CD4-positive, alpha-beta T cell treated with Interleukin-4 for 4 hours (primary cell): Measurements from ENCODE around the gene GABPB1.

ENCODE experiments used
- DNase-seq: peaks from one replicate; pipeline ENCODE4 v3.0.0-alpha.2; 2020

The GABPB1 gene

DNA sequence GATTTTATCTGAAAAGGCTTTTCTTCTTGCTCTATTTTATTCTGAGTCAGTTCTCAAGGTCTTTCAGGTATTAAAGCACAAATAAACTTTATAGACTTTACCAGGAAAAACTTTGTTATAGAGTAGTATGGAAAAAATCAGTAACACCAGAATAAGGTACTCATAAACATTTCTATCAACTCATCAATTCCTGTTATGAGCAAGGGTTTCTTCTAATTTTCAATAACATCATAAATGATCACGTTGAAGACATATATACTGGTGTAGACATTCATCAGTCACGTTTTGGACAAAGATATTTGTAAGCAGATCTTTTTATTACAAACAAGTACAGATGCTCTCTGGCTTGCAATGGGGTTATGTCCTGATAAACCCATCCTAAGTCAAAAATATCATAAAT is 79.9 kb downstream of the GABPB1 start:
- DNase-seq: no peak

DNA sequence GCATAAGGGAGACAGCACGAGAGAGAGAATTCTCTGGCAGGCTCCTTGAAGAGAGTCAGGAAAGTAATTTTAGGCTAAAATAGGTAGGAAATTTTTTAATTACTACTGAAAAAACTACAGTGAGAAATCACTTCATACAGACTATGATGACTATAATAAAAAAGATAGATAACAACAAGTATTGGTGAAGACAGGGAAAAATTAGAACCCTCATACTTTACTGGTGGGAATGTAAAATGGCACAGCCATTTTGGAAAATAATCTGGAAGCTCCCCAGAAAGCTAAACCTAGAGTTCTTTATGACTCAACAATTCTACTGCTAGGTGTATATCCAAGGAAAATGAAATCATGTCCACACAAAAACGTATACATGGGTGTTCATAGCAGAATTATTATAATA is 87.4 kb downstream of the GABPB1 start:
- DNase-seq: no peak

DNA sequence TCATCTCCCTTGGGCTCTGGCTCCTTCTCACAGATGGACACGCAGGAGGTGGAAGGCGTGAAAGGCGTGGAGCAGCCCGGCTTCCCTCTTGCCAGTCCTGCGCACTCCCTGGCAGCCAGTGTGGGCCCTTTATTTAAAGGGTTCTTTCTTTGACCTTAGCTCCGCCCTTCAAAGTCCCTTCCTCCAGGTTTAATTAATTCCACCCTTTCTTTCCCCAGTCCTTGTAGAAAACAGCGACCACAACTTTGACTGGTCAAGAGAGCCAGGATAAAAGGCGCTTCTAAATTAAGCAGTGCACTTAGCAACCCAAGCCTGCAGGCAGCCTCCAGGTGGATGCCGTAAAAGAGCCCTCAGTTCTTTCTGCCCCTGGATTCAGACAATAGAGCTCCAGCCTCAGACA is 89.4 kb downstream of the GABPB1 start, which contains the start of gene HDC:
TSS of gene HDC (minus strand) at position 107 of the 400 bp plus-strand sequence. CDS start at position 4, 103 bp downstream.
- DNase-seq: no peak

GRCh38 chr15:50262533-50262932 is 92.5 kb downstream of the GABPB1 start:
- DNase-seq: peak; percentile 25

DNA sequence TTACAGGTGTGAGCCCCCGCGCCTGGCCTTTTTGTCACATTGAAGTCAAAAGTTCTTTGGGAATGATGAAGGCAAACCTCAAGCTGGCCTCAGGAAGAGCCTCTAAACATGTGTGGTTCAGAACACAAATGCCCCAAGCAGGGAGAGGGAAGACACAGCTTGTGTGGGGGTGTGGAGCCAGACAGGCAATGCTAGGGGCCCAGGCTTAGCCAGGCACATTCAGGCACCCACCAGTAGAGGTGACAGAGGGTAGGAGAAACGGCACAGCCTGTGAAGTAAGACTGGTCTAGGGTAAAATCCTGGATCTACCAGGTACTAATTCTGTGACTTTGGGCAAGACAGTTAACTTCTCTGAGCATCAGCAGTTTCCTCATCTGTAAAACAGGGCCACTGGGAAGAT is 93.0 kb downstream of the GABPB1 start:
- no peak for DNase-seq

- no peak for DNase-seq
Measured at GRCh38 chr15:50260969-50261496, 94.0 kb downstream of the GABPB1 start.

DNA sequence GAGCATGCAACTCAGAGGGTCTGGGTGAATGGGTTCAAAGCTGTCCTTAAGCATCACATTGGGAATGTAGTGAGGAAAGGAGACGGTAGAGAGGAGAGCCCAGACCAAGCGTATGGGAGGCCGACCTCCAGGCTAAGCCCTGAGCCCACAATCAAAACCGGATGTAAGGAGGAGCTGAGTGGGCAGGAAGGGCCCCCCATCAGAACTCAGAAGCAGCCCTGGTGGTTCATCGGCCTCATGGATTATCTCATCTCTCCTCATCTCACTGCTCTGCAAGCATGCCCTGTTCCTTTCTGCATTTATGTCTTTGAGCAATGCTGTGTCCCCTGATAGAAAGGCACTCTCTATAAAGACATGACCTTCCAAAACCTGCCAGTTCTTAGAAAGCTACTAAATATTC is 95.7 kb downstream of the GABPB1 start:
- DNase-seq: no peak

- DNase-seq: no peak
Measured at GRCh38 chr15:50257924-50258323, 97.1 kb downstream of the GABPB1 start.

GRCh38 chr15:50257332-50257731 is 97.7 kb downstream of the GABPB1 start:
- no peak for DNase-seq

- no peak for DNase-seq
Measured at GRCh38 chr15:50256188-50257041, 98.6 kb downstream of the GABPB1 start.

GRCh38 chr15:50252556-50252955 is 102.4 kb downstream of the GABPB1 start:
- DNase-seq: no peak

DNA sequence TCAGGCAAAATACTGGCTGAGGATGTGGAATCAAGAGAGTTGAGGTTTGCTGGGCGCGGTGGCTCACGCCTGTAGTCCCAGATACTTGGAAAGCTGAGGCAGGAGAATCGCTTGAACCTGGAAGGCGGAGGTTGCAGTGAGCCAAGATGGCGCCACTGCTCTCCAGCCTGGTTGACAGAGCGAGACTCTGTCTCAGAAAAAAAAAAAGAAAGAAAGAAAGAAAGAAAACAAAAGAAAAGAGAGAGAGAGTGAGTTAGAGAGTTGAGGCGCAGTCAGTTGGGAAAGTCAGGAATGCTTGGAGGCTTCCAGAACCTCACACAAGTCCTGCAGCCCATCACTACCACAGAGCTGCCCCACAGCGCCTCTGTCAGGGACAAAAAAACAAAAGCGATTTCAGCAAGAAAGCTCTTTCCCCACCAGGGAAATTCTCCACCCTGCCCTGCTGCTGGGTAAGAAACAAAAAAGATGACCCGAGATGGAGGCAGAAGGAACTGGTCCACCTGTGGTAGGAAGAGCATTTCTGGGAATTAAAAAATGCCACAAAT is 103.3 kb downstream of the GABPB1 start:
- no peak for DNase-seq

DNA sequence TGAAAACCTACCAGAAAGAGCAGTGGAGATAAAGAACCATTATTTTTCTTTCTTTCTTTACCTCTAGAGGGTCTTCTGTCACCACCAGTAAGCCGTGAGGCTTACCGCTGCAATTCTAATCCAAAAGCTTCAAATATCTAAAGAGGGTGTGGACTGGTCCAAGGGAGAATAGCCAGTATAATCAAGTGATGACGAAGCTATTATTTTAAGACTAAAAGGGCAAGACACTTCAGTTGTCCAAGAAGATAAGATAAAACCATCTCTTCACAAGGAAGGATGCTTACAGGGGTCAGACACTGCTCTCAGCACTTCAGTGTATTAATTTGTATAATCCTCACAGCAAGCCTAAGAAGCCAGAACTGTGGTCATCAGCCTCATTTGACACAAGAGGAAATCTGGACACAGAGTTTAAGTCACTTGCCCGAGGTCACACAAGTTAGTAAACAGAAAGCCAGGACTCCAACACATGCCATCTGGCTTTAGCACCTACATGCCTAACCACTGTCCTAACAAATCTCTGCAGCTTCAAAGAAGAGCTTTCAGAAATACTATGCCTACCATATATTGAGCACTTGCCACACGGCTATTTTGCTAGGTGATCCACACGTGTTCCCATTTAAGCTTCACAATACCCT is 104.1 kb downstream of the GABPB1 start:
- no peak for DNase-seq

GRCh38 chr15:50249704-50250103 is 105.3 kb downstream of the GABPB1 start:
- no peak for DNase-seq

- DNase-seq: no peak
Measured at GRCh38 chr15:50248994-50249582, 105.9 kb downstream of the GABPB1 start.

DNA sequence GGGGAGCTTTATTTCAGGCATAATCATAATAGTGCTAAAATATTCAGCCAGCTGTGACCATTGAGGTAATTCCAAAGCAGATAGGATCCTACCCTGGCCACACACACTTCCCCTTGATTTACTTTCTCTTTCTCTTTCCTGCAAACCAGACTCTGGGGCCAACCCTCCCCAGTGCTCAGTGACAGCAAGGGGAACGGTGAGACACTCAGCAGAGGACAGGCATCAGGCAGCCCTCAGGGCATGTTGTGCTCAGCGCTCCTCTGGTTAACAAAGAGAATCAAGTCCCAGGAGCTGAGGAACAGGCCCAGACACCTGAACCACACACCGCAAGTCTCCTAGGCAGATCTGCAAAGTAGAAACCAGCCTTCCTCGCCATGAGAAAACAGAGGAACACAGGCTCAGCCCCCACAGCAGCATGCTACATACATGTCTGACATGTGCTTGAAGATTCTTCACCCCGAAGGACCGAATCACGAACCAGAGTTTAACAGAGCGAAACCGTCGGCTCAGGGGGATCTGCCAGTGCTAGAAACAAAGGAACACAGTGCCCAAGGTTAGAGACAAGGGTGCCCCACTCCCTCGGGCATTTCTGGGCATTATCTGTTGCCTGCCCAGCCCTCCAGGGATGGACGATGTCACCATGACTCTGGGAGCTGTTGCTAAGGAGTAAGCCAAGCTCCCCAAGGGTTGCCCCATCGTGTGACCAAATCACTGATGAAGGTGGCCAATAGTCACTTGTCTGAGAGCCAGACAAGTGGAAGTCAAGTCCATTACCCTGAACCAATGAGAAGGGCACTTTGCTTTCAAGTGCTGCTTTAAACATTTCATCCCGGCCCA is 107.0 kb downstream of the GABPB1 start:
- peak; percentile 57 for DNase-seq

GRCh38 chr15:50246631-50247030 is 108.4 kb downstream of the GABPB1 start:
- DNase-seq: no peak

DNA sequence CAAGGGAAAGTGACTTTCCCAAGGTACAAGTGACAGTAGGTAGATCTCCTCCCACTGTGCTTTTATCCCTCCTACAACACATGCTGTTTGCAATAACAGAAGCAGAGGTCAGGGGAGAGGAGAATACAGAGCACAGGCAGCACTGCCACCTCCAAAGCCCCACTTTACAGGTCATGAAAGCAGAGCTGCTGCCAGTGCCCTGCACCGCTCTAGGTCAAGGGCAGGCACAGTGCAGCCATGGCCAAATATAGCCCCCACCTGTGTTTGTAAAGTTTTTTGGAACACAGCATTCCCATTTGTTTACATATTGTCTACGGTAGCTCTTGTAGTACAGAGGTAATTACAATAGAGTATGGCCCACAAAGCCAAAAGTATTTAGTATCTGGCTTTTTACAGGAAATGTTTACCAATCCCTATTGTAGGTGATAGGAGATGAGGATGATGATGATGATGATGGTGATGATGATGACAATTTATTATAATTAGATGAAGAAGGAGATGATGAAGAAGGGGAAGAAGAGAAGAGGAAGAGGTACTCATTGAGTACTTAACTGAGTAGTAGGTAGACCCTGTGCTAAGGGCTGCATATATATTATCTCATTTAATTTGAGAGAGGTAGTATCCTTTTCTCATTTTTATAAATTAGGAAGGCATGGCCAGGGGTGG is 109.9 kb downstream of the GABPB1 start:
- no peak for DNase-seq

DNA sequence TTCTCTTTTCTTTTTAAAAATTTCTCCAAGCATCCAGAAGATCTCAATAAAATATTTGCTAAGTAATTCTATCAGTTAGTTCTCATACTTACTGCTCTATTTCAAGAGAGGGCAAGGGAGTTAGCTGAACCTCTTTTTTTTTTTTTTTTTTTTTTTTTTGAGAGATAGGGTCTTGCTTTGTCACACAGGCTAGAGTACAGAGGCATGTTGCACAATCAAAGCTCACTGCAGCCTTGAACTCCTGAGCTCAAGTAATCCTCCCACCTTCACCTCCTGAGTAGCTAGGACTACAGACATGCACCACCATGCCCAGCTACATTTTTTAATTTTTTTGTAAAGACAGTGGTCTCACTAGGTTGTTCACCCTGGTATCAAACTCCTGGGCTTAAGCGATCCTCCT is 110.8 kb downstream of the GABPB1 start:
- no peak for DNase-seq

GRCh38 chr15:50241684-50242450 is 113.1 kb downstream of the GABPB1 start:
- no peak for DNase-seq

DNA sequence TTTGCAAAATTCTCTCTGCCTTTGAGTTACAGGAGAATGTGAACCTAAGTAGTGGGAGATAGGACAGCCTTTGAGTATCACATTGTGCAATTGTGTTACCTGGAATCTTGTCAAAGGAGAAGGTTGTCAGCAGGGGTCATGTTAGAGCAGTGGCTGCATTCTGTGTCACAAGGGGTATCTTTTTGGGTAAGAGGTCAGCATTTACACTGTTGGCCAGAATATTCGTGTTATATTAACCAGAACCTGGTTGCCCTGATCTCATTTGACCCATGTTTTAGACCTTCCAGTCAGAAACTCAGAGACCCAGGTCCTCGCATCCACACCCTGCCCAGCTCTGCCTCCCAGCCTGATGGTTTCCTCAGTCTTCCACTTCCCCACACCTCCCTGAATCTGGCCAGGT is 116.7 kb downstream of the GABPB1 start:
- no peak for DNase-seq
